Sciatic nerve (tissue), 2 donors: Measurements from ENCODE around the gene LYRM7. TPM values are rescaled to one million over a fixed set of nuclear protein-coding genes. Genes with fewer than 3 reads are reported as not detected.
A peak's percentile ranks its signal among the peaks of the same experiment; 100 is the strongest.
"Not testable (repeated sequence)": the region's sequence is repeated elsewhere in the genome, so short reads cannot be mapped to it uniquely, and the experiment has no call there.

Experiments used
- ATAC-seq: fragments of 200-7000 bp; cut with Tn5 transposase; one replicate; pipeline ENCODE4 v1.9.1; 2020; ENCODE audit warnings: mild to moderate bottlenecking, moderate library complexity
- DNase-seq: peaks from one replicate; pipeline ENCODE4 v3.0.0-alpha.2; 2020; ENCODE audit warnings: low spot score
- intact Hi-C: fragments of 100-400 bp; cut with DNase I; formaldehyde crosslinking; loops from one replicate; pipeline ENCODE4 v1.14.2; 2022
- total RNA-seq: library from RNA; stranded (reverse); fragmentation: NEBNext Ultra II Directional; extraction: Animal tissue kit (Norgen Biotek cat#: 25700); gene quantifications from one replicate; pipeline ENCODE4 v1.2.1, GENCODE V29; 2021
- donor health status: DM: no; HTN: no; CAD: no.
- donor health status: DM: no; HTN: no; CAD: no.

Gene LYRM7
- total RNA-seq: 14.2 TPM

DNA sequence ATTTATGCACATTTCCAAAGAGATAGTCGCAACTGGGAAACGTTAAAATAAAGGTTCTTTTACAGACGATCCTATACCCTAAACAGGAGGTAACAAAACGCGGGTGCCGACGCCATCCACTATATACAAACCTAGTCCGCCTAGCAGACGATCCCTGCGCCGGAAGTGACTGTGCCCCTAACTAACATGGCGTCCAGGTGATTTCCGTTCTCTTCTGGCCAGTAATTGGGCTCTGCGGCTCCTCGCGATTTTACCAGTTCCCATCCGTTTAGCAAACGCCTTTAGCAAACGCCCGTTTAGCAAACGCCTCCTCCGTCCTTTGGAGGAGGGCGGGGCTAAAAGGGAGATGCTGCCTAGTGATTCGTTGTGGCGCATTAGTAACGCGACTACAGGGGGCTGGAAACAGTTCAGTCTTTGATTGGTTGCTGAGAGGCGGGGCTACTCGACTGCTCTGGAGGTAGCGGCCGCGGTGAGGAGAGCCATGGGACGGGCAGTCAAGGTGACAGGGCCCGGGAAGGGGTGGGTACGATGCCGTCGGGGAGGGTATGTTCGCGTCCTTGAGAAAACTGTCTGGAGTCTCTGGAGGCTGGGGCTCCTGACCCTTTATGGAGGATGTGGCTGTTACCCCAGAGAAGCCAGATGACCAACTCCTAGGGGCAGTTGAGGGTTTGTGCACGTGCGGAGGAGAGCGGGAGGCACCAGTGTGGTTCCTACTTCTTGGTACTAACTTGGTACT, at the start of gene LYRM7:
TSS of gene LYRM7 (plus strand) at position 405 of the 736 bp plus-strand sequence. CDS start at position 482, 77 bp downstream.
- intact Hi-C loops: no loop called here
- DNase-seq (peak; percentile 95), ATAC-seq (peak; percentile 100)

DNA sequence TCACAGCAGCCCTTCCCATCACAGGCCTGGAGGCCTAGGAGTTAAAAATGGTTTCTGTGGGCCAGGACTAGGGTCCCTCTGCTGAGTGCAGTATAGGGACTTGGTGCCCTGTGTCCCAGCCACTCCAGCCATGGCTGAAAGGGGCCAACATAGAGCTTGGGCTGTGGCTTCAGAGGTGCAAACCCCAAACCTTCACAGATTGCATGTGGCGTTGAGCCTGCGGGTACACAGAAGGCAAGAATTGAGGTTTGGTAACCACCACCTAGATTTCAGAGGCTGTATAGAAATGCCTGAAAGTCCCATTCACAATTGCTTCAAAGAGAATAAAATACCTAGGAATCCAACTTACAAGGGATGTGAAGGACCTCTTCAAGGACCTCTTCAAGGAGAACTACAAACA, 43.5 kb upstream of the LYRM7 start:
- ATAC-seq, DNase-seq, intact Hi-C loops: not testable (repeated sequence)

DNA sequence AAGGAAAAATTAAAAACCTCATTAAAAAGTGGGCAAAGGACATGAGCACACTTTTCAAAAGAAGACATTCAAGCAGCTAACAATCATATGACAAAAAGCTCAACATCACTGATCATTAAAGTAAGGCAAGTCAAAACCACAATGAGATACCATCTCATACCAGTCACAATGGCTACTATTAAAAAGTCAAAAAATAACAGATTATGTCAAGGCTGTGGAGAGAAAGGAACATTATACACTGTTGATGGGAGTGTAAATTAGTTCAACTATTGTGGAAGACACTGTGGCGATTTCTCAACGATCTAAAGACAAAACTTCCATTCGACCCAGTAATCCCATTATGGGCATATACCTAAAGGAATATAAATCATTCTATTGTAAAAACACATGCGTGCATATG, 41.4 kb upstream of the LYRM7 start:
- DNase-seq: no peak
- ATAC-seq: no peak
- intact Hi-C loops: no loop called here

DNA sequence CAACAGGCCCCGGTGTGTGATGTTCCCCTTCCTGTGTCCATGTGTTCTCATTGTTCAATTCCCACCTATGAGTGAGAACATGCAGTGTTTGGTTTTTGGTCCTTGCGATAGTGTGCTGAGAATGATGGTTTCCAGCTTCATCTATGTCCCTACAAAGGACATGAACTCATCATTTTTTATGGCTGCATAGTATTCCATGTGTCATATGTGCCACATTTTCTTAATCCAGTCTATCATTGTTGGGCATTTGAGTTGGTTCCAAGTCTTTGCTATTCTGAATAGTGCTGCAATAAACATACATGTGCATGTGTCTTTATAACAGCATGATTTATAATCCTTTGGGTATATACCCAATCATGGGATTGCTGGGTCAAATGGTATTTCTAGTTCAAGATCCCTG, 37.7 kb upstream of the LYRM7 start:
- intact Hi-C loops, DNase-seq, ATAC-seq: not testable (repeated sequence)

DNA sequence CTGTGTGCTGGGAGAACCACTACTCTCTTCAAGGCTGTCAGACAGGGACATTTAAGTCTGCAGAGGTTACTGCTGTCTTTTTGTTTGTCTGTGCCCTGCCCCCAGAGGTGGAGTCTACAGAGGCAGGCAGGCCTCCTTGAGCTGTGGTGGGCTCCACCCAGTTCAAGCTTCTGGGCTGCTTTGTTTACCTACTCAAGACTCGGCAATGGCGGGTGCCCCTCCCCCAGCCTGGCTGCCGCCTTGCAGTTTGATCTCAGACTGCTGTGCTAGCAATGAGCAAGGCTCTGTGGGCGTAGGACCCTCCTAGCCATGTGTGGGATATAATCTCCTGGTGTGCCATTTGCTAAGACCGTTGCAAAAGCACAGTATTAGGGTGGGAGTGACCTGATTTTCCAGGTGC, 32.3 kb upstream of the LYRM7 start:
- DNase-seq, ATAC-seq, intact Hi-C loops: not testable (repeated sequence)

DNA sequence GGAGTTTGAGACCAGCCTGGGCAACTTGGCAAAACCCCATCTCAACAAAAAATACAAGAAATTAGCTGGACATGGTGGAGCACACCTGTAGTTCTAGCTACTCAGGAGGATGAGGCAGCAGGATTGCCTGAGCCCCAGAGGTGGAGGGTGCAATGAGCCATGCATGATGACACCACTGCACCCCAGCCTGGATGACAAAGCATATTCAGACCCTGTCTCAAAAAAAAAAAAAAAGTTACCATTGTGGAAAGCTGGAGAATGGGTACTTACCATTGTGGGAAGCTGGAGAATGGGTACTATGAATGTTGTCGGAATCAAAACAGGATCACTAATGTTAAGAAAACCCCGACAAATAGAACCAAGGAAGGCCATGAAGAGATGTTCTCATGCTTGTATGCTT, 31.4 kb upstream of the LYRM7 start:
- no peak for DNase-seq
- ATAC-seq: no peak
- intact Hi-C loops: no loop called here

DNA sequence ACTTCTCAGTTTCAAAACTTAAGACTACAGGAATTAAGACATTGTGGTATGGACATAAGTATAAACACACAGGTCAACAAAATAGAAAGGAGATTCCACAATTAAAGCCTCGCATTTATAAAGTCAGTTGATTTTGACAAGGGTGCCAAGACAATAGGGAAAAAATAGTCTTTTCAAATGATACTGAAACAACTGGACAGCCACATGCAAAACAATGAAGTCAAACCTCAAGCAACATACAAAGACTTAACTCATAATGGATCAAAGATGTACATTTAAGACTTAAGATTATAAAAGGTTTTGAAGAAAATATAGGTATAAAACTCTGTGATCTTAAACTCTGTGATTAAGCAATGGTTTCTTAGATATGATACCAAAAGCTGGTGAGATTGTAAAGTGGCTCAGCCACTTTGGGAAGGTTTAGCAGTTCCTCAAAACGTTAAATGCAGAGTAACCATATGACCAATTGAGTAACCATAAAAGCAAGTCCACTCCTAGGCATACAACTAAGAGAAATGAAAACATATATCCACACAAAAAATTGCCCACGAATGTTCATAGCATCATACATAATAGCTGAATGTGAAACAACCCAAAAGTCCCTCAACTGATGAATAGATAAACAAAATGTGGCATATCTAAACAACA, 27.6 kb upstream of the LYRM7 start:
- ATAC-seq (no peak), DNase-seq (no peak)
- intact Hi-C loops: no loop called here

DNA sequence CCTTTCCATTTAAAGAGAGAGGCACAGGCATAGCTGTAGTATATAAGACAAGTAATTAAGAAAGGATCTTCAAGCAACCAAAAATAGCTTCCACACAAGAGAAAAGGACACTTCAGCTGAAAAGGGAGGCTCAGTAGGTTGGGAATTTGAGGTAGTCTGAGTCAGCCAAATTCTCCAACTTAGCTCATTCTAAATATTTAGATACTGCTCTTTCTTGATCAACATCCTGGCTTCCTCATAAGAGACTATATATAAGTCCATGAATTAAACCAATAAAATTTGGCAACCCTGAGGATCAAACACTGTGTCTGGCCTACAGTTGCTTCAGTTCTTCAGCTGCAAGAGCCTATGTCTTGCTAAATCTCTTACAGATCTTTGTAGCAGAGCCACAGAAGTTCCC, 23.5 kb upstream of the LYRM7 start:
- ATAC-seq (no peak), DNase-seq (no peak)
- intact Hi-C loops: no loop called here

DNA sequence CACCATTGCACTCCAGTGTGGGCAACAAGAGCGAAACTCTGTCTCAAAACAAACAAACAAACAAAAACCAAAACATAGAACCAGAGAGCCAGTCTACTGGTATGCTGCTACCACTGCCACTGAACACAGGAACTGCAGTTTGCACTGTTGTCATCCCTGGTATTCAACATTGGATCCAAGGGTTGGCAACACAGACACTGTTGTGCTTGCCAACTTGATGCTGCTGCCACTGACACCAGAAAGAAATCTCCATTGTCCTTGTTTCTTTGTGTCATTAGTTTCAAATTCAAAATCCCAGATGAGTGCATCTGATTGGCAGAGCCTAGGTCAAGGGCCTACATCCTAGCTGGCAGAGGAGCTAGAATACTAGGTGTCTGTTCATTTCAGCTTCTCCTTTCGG, 21.9 kb upstream of the LYRM7 start:
- ATAC-seq: no peak

DNA sequence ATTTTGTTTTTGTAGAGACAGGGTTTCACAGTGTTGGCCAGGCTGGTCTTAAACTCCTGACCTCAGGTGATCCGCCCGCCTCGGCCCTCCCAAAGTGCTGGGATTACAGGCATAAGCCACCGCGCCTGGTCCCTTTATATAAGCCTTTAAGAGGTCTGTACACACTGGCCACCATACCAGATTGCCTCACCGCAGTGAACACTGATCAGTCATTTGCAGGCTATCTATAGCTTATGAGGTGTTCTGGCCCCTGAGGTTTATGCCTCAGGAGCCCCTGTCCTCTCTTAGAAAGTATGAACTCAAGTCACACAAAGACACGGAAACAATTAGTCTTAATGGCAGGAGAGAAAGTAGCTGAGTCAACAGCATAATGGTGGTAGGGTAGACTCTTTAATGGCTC, 20.3 kb upstream of the LYRM7 start:
- DNase-seq (no peak), ATAC-seq (no peak)
- intact Hi-C loops: no loop called here

More for the DNA sequence above, 21.9 kb upstream of the LYRM7 start:
- DNase-seq: no peak
- intact Hi-C loops: no loop called here

DNA sequence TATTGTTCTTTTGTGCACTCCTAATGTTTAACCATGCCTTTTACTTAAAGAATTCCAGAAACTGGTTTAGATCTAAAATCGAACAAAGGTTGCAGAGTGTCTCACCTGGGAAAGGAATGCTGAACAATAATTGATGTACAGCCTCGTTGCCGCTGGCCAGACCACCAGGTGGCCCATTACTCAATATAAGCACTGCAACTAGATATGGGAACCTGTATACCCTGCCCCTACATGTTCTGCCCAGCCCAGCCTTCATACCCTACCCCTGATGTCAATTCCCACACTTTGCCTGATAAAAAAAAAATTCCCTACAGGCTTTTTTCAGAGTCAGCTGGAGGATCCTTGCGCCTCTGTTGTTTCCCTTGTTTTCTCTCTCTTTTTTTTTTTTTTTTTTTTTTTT, 19.5 kb upstream of the LYRM7 start:
- no peak for DNase-seq
- ATAC-seq: no peak
- intact Hi-C loops: no loop called here

DNA sequence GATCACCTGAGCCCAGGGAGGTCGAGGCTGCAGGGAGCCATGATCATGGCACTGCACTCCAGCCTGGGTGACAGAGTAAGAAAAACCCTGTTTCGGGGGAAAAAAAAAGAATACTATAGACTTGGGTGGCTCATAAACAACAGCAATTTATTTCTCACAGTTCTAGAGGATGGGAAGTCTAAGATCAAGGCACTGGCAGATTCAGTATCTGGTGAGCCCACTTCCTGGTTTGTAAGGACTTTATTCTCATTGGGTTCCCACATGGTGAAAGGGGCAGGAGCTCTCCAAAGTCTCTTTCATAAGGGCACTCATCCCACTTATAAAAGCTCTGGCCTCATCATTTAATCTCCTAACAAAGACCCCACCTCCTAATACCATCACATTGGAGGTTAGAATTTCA, 14.4 kb upstream of the LYRM7 start:
- no peak for DNase-seq
- ATAC-seq: no peak
- intact Hi-C loops: no loop called here

DNA sequence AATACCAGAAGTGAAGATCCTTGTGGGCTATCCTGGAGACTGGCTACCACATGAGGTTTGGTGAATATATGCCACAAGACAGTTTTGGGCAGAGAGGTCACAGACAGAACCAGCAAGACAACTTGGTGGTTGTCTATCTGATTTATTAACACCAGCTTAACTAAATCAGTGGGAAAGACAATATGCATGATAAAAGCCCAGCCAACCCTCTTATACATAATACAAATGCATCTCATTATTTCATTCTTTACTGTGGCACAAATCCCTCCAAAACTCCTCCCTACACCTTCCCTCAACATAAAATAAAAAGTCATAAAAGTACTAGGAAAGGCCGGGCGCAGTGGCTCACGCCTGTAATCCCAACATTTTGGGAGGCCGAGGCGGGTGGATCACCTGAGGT, 13.8 kb upstream of the LYRM7 start:
- DNase-seq (no peak), ATAC-seq (no peak)
- intact Hi-C loops: no loop called here

DNA sequence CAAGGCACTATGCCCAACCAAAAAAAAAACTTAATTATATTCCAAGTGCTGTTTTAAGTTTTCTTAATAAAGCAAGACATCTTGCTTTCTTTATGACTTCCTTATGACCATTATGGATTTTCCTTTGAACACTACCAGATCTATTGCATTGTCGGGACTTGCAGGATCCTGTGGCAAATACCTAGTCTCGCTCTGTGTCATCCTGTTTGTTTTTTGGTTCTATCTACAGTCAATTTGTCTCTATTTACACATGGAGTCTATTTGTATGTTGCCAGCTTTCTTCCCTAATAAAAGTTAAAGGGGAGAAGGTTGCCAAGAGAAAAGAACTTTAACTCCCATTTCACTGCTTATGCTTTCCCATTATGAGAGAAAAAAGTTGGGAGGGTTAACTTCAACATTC, 10.6 kb upstream of the LYRM7 start:
- DNase-seq (no peak), ATAC-seq (no peak)
- intact Hi-C loops: no loop called here

DNA sequence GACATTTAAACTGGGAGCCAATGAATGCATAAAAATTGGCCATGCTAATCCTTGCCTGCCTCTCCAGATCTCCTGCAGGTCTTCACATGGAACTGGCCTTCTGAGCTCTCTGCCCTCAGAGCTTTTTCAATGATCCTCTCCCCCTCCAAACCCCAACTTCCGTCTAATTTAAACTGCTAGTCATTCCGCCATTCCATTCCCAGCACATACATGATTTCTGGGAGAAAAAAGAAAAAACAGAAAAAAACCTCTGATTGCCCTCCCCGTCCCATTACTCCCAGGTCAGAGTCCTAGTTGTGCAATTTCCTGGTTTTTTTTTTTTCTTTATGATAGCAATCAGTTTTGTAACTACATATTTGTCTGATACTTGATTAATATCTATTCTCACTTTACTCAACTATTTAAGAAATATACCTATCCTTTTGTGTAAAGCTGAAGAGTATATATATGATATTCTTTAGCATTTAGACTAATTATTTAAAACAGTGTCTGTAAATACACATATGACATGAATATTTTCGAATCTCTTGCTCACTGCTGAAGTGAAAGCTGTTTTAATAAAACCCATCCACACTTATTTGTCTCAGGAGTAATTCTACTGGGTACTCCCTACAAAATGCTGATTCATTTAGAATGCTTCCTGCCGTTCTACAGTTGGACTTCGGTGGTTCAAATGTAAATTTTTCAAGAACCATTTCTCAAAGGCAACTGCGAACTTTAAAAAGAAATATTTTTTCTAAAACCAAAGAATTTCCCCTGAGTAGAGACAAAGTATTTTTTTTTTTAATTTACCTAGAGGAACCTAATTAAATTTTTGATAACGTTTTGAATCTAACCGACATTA, 7.2 kb upstream of the LYRM7 start:
- ATAC-seq (no peak), DNase-seq (no peak)
- intact Hi-C loops: no loop called here

DNA sequence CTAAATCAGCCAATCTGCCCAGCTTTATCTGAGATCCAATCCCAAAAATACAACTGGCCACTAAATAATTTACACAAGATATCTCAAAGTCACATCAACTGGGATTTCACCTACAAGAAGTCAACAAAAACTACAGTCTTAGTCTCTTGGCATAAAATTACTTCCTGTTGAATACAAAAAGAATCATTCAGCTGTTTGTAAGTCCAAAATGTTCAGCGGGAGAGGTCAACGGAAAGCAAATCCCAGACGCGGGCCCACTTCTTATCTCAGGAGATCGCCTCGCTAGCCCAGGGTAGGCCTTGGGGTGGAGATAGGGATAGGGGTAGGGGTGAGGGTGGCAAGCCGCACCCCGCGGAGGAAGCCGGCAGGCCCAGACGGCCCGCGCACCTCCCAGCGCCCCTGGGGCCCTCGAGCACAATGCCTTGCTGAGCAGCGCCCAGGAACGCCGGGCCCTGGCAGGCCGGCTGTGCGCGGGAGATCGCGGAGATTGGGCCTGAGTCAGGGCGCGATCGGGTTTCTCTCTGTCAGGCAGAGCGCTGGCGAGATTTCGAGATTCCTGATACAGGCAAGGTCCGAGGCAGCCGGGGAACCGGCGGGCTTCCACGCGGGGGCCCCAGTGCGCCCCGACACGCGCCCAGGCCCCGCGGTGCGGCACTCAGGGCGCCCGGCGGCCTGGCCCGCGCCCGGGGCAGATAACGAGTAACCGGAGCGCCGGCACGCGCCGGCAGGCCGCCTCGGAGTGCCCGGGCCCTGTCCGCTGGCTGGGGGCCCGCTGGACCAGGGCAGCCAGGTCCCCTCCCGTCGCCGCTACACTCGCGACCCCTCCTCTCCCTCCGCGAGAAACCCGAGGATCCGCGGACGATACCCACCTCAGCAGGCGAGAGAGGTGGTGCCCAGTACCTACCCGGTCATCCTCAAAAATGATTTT, 6.3 kb upstream of the LYRM7 start:
- ATAC-seq: peak; percentile 67
- DNase-seq: peak; percentile 78
- intact Hi-C loops: no loop called here

DNA sequence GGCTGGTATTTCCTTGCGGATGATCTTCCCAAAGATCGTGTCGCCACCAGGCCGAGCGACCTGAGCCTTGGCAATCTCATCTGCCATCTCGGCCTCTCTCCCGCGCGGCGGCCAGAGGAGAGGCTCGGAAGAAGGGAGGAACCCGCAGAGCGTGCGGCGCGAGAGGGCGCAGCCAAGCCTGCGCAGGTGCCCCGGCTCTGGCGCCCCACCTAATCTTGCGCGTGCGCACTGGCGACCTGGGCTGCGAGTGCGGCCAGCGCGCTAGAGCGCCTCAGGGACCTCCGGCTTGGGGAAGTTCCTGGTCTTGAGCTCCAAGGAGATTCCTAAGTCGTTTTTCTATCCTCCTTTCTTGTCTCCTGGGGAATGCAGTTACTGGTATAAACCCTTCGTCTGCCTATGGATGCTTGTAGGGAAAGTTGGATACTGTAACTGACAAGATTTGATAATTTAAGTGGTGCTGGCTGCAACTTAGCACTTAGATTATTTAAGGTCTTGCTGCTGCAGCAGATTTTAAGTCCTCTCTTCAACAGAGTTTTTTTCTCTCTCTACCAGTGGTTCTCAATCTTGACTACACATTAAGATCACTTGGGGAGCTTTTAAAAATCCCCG, 5.5 kb upstream of the LYRM7 start, which contains the start of gene HINT1:
TSS of gene HINT1 (minus strand) at position 138 of the 609 bp plus-strand sequence. CDS start at position 87, 51 bp downstream.
- intact Hi-C loops: no loop called here
- DNase-seq: peak; percentile 95
- ATAC-seq: peak; percentile 98

DNA sequence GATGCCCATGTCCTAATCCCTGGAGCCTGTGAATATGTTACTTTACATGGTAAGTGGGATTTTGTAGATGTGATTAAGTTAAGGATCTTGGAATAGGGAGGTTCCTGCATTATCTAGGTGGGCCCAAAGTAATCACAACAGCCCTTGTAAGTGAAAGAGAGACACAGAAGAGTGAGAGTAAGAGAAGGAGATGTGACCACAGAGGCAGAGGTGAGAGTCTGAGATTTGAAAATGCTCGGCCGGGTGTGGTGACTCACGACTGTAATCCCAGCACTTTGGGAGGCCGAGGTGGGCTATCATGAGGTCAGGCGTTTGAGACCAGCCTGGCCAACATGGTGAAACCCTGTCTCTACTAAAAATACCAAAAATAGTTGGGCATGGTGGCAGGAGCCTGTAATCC, 3.1 kb upstream of the LYRM7 start:
- ATAC-seq (no peak), DNase-seq (no peak)
- intact Hi-C loops: no loop called here
